BE2C (cell line): ENCODE data around the gene ERCC5.
A peak's percentile ranks its signal among the peaks of the same experiment; 100 is the strongest.

Experiments used
- DNase-seq: peaks from one replicate; pipeline ENCODE4 v3.0.0-alpha.2; 2020
- H3K27me3 ChIP-seq: fragments of 250-450 bp; sonication (Bioruptor Pico); 2 replicates; pipeline ENCODE4 v1.5.1; 2020; ENCODE audit warnings: mild to moderate bottlenecking
- H3K36me3 ChIP-seq: fragments of 250-450 bp; sonication (Bioruptor Pico); 2 replicates; pipeline ENCODE4 v1.5.1; 2020; ENCODE audit warnings: mild to moderate bottlenecking
- H3K4me1 ChIP-seq: fragments of 250-450 bp; sonication (Bioruptor Pico); 2 replicates; pipeline ENCODE4 v1.5.1; 2020
- H3K4me3 ChIP-seq: 2 replicates; pipeline ENCODE4 v1.5.1; 2011; ENCODE audit warnings: low read depth, low read length
- H3K9me3 ChIP-seq: fragments of 250-450 bp; sonication (Bioruptor Pico); 2 replicates; pipeline ENCODE4 v1.5.1; 2020
- TF ChIP-seq, protein P1 (sequence below): IDR thresholded peaks from 2 replicates; pipeline ENCODE4 v1.5.1; 2012; ENCODE audit warnings: mild to moderate bottlenecking, low read depth, low read length

Gene ERCC5

DNA sequence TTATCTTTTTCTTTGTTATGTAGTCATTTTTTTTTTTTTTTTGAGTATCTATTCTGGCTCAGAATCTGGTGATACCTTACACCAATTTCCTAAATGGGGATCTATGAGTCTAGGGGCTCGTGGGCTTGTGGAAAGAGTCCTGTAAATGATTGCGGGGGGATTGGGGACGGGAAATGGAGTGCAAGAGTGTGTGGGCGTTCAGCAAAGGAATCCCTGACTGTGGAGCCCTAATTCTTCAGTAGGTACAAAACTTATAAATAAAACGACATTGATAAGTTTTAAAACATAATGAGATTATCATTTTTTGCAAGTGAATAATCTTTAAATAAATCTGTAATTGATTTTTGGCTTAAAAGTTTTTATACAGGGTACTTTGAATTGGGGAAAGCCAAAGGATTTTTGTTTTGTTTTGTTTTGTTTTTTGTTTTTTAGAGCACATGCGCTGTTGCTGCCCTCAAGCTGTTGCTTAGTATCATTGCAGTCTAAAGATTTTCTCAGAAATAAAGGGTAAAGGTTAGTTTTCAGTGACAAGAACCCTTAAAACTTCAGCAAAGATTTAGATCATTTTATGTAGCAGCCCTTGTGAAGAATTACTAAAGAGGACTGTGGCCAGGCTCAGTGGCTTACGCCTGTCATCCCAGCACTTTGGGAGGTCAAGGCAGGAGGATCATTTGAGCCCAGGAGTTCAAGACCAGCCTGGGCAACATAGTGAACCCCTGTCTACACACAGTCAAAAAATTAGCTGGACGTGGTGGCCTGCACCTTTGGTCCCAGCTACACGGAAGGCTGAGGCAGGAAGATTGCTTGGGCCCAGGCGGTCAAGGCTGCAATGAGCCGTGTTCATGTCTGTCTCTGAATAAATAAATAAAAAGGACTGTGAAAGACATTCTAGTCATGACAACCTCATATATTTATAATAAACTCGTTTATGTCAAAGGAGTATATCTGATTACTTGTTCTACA lies 1.7 kb downstream of the ERCC5 start:
- Histone ChIP-seq H3K27me3 (no peaks in the 10 kb centered on the region), H3K36me3 (no peaks in the 10 kb centered on the region), H3K9me3 (no peaks in the 10 kb centered on the region), H3K4me1 (no peaks in the 10 kb centered on the region; the same call in 1 of the 2 replicates), H3K4me3 (peak overlapping the region; percentile 96)
- DNase-seq, result no peak
- TF ChIP-seq, protein P1, sequence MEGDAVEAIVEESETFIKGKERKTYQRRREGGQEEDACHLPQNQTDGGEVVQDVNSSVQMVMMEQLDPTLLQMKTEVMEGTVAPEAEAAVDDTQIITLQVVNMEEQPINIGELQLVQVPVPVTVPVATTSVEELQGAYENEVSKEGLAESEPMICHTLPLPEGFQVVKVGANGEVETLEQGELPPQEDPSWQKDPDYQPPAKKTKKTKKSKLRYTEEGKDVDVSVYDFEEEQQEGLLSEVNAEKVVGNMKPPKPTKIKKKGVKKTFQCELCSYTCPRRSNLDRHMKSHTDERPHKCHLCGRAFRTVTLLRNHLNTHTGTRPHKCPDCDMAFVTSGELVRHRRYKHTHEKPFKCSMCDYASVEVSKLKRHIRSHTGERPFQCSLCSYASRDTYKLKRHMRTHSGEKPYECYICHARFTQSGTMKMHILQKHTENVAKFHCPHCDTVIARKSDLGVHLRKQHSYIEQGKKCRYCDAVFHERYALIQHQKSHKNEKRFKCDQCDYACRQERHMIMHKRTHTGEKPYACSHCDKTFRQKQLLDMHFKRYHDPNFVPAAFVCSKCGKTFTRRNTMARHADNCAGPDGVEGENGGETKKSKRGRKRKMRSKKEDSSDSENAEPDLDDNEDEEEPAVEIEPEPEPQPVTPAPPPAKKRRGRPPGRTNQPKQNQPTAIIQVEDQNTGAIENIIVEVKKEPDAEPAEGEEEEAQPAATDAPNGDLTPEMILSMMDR, result peak; percentile 82

DNA sequence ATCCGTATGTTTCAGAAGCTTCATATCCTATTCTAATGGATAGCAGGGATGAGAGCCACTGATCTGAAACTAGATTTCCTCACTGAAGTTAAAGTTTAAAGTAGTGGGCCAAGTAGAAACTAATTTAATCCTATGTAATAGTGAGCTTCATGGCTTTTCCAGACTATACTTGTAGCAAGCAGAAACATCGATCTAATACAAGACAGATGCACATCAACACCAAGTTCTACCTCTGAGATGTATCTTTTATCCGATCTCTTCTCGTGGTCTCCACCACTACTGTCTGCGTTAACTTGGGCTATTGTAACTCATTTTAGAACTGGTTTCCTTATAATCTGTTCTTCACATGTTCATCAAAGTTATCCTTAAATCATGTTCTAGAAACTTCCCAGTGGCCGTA lies 3.1 kb downstream of the ERCC5 start:
- DNase-seq, result no peak
- H3K36me3 ChIP-seq, result no peaks in the 10 kb centered on the region
- no peaks in the 10 kb centered on the region; the same call in 1 of the 2 replicates for H3K4me1 ChIP-seq
- no peaks in the 10 kb centered on the region for H3K9me3 ChIP-seq
- no peaks in the 10 kb centered on the region for H3K27me3 ChIP-seq
- TF ChIP-seq, protein P1, result no peak
- H3K4me3 ChIP-seq, result no peak overlapping the region

DNA sequence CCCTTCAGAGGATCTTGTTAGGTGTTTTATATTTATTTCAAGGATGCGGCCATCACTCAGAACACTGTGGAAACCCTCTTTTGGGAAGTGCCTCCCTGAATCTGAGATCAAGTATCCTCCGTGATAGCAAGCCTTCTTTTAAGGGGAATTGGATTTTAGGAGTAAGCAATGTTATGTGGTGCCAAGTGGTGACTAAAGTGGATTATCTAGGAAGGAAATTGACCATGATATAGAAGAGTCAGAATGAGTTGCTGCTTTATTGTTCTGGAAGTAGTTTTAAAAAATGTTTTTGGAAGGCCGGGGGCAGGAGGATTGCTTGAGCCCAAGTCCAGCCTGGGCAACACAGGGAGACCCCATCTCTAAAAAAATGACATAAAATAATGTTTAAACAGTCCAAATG lies 6.7 kb downstream of the ERCC5 start:
- Histone ChIP-seq H3K27me3 (no peaks in the 10 kb centered on the region), H3K4me3 (no peak overlapping the region), H3K36me3 (peaks cover 9% of the 10 kb centered on the region), H3K9me3 (no peaks in the 10 kb centered on the region), H3K4me1 (peaks cover 2% of the 10 kb centered on the region; the same call in 1 of the 2 replicates)
- DNase-seq, result no peak
- TF ChIP-seq, protein P1, result no peak

DNA sequence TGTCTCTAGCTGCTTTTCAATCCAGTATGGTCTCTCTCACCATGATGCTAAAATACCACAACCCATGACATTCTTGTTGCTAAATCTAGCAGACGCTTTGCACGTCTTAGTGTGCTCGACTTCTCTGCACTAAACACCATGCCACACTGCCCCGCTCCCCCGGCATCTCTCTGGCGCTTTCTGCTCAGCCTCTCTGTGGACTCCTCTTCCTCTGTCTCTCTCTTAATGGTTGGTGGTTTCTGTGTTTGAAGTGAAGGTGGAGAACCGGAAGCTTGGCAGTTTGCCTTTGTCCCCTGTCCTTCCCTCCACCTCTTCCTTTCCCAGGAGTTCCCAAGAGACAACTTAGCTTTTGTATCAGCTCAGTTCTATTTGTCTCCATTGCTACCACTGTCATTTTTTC lies 8.8 kb downstream of the ERCC5 start:
- no peak overlapping the region for H3K4me3 ChIP-seq
- TF ChIP-seq, protein P1, result no peak
- no peaks in the 10 kb centered on the region for H3K9me3 ChIP-seq
- H3K4me1 ChIP-seq, result 0 out of 2 replicates have a peak, but pooled peaks cover 2% of the 10 kb centered on the region
- H3K36me3 ChIP-seq, result peaks cover 24% of the 10 kb centered on the region
- no peak for DNase-seq
- no peaks in the 10 kb centered on the region for H3K27me3 ChIP-seq

DNA sequence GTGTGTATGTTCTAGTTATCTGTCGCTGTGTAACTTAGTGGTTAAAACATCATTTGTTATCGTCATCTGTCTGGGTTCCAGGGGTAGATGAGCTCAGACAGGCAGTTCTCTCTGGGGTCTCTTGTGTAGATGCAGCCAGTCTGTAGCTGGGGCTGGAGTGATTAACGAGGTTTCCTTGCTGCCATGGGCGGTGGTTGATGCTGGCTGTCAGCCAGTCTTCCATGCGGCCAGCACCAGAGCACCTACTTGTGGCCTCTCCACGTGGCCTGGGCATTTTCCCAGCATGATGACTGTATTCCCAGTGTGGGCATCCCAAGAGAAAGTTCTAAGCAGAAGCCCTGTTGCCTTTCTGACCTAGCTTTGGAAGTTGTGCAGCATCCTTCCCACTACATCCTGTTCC lies 10.7 kb downstream of the ERCC5 start:
- H3K9me3 ChIP-seq, result no peaks in the 10 kb centered on the region
- H3K27me3 ChIP-seq, result no peaks in the 10 kb centered on the region
- H3K4me1 ChIP-seq, result 0 out of 2 replicates have a peak, but pooled peaks cover 2% of the 10 kb centered on the region
- no peak overlapping the region for H3K4me3 ChIP-seq
- DNase-seq, result peak; percentile 79
- TF ChIP-seq, protein P1, result no peak
- H3K36me3 ChIP-seq, result peaks cover 26% of the 10 kb centered on the region
